ENCODE results near the gene OR4D2.

Gene OR4D2

GRCh38 chr17:58193641-58194255, 27.0 kb downstream of the OR4D2 start:
- Histone ChIP-seq H3K9me3 (replicated peaks; ENCODE audit: low read length) (no peaks in the 10 kb centered on the region), H3K4me1 (ENCODE audit: control insufficient read depth, insufficient read depth, low read length) (peaks cover 3% of the 10 kb centered on the region), H3K4me3 (ENCODE audit: low read length) (no peak overlapping the region), H3K9ac (ENCODE audit: low read depth, low read length) (no peak overlapping the region), H3K27me3 (ENCODE audit: control insufficient read depth, insufficient read depth, low read length) (peaks cover 66% of the 10 kb centered on the region), H3K4me2 (ENCODE audit: low read length) (no peak overlapping the region), H3K36me3 (ENCODE audit: insufficient read depth, low read length) (no peaks in the 10 kb centered on the region)

- no peaks in the 10 kb centered on the region for H3K4me1 ChIP-seq (ENCODE audit: control insufficient read depth, insufficient read depth, low read length)
- peaks cover 77% of the 10 kb centered on the region for H3K27me3 ChIP-seq (ENCODE audit: control insufficient read depth, insufficient read depth, low read length)
- no peaks in the 10 kb centered on the region for H3K36me3 ChIP-seq (ENCODE audit: insufficient read depth, low read length)
- no peaks in the 10 kb centered on the region for H3K9me3 ChIP-seq (replicated peaks; ENCODE audit: low read length)
- H3K9ac ChIP-seq (ENCODE audit: low read depth, low read length) = no peak overlapping the region
- no peak overlapping the region for H3K4me2 ChIP-seq (ENCODE audit: low read length)
- no peak overlapping the region for H3K4me3 ChIP-seq (ENCODE audit: low read length)
Measured at GRCh38 chr17:58195518-58196123, 28.8 kb downstream of the OR4D2 start.

GRCh38 chr17:58196610-58197009, 29.8 kb downstream of the OR4D2 start:
- no peaks in the 10 kb centered on the region for H3K9me3 ChIP-seq (replicated peaks; ENCODE audit: low read length)
- no peak overlapping the region for H3K9ac ChIP-seq (ENCODE audit: low read depth, low read length)
- no peak overlapping the region for H3K4me2 ChIP-seq (ENCODE audit: low read length)
- H3K36me3 ChIP-seq (ENCODE audit: insufficient read depth, low read length) = no peaks in the 10 kb centered on the region
- H3K27me3 ChIP-seq (ENCODE audit: control insufficient read depth, insufficient read depth, low read length) = peaks cover 71% of the 10 kb centered on the region
- no peaks in the 10 kb centered on the region for H3K4me1 ChIP-seq (ENCODE audit: control insufficient read depth, insufficient read depth, low read length)
- H3K4me3 ChIP-seq (ENCODE audit: low read length) = no peak overlapping the region

- Histone ChIP-seq H3K4me2 (ENCODE audit: low read length) (no peak overlapping the region), H3K27me3 (ENCODE audit: control insufficient read depth, insufficient read depth, low read length) (peaks cover 40% of the 10 kb centered on the region), H3K9me3 (replicated peaks; ENCODE audit: low read length) (no peaks in the 10 kb centered on the region), H3K4me1 (ENCODE audit: control insufficient read depth, insufficient read depth, low read length) (no peaks in the 10 kb centered on the region), H3K9ac (ENCODE audit: low read depth, low read length) (no peak overlapping the region), H3K36me3 (ENCODE audit: insufficient read depth, low read length) (no peaks in the 10 kb centered on the region), H3K4me3 (ENCODE audit: low read length) (no peak overlapping the region)
Measured at GRCh38 chr17:58200024-58200633, 33.3 kb downstream of the OR4D2 start.

- Histone ChIP-seq H3K27me3 (ENCODE audit: control insufficient read depth, insufficient read depth, low read length) (peaks cover 18% of the 10 kb centered on the region), H3K9me3 (replicated peaks; ENCODE audit: low read length) (no peaks in the 10 kb centered on the region), H3K36me3 (ENCODE audit: insufficient read depth, low read length) (peaks cover 10% of the 10 kb centered on the region), H3K4me2 (ENCODE audit: low read length) (no peak overlapping the region), H3K9ac (ENCODE audit: low read depth, low read length) (no peak overlapping the region), H3K4me1 (ENCODE audit: control insufficient read depth, insufficient read depth, low read length) (no peaks in the 10 kb centered on the region), H3K4me3 (ENCODE audit: low read length) (no peak overlapping the region)
Measured at GRCh38 chr17:58202859-58203258, 36.1 kb downstream of the OR4D2 start.

GRCh38 chr17:58204796-58205195, 38.0 kb downstream of the OR4D2 start:
- Histone ChIP-seq H3K36me3 (ENCODE audit: insufficient read depth, low read length) (peaks cover 13% of the 10 kb centered on the region), H3K4me3 (ENCODE audit: low read length) (no peak overlapping the region), H3K9me3 (replicated peaks; ENCODE audit: low read length) (no peaks in the 10 kb centered on the region), H3K4me2 (ENCODE audit: low read length) (no peak overlapping the region), H3K9ac (ENCODE audit: low read depth, low read length) (no peak overlapping the region), H3K4me1 (ENCODE audit: control insufficient read depth, insufficient read depth, low read length) (no peaks in the 10 kb centered on the region), H3K27me3 (ENCODE audit: control insufficient read depth, insufficient read depth, low read length) (peaks cover 7% of the 10 kb centered on the region)

- Histone ChIP-seq H3K4me1 (ENCODE audit: control insufficient read depth, insufficient read depth, low read length) (no peaks in the 10 kb centered on the region), H3K9ac (ENCODE audit: low read depth, low read length) (no peak overlapping the region), H3K36me3 (ENCODE audit: insufficient read depth, low read length) (peaks cover 19% of the 10 kb centered on the region), H3K4me3 (ENCODE audit: low read length) (no peak overlapping the region), H3K9me3 (replicated peaks; ENCODE audit: low read length) (no peaks in the 10 kb centered on the region), H3K4me2 (ENCODE audit: low read length) (no peak overlapping the region), H3K27me3 (ENCODE audit: control insufficient read depth, insufficient read depth, low read length) (no peaks in the 10 kb centered on the region)
Measured at GRCh38 chr17:58205936-58206335, 39.2 kb downstream of the OR4D2 start.

- Histone ChIP-seq H3K36me3 (ENCODE audit: insufficient read depth, low read length) (peaks cover 19% of the 10 kb centered on the region), H3K27me3 (ENCODE audit: control insufficient read depth, insufficient read depth, low read length) (no peaks in the 10 kb centered on the region), H3K9me3 (replicated peaks; ENCODE audit: low read length) (no peaks in the 10 kb centered on the region), H3K4me2 (ENCODE audit: low read length) (no peak overlapping the region), H3K4me3 (ENCODE audit: low read length) (no peak overlapping the region), H3K4me1 (ENCODE audit: control insufficient read depth, insufficient read depth, low read length) (no peaks in the 10 kb centered on the region), H3K9ac (ENCODE audit: low read depth, low read length) (no peak overlapping the region)
Measured at GRCh38 chr17:58207451-58207850, 40.7 kb downstream of the OR4D2 start.

- Histone ChIP-seq H3K4me1 (ENCODE audit: control insufficient read depth, insufficient read depth, low read length) (no peaks in the 10 kb centered on the region), H3K27me3 (ENCODE audit: control insufficient read depth, insufficient read depth, low read length) (no peaks in the 10 kb centered on the region), H3K4me3 (ENCODE audit: low read length) (no peak overlapping the region), H3K9me3 (replicated peaks; ENCODE audit: low read length) (no peaks in the 10 kb centered on the region), H3K9ac (ENCODE audit: low read depth, low read length) (no peak overlapping the region), H3K4me2 (ENCODE audit: low read length) (no peak overlapping the region), H3K36me3 (ENCODE audit: insufficient read depth, low read length) (peaks cover 19% of the 10 kb centered on the region)
Measured at GRCh38 chr17:58208344-58208743, 41.6 kb downstream of the OR4D2 start.

GRCh38 chr17:58210922-58211321, 44.1 kb downstream of the OR4D2 start:
- H3K9me3 ChIP-seq (replicated peaks; ENCODE audit: low read length) = no peaks in the 10 kb centered on the region
- H3K4me2 ChIP-seq (ENCODE audit: low read length) = no peak overlapping the region
- no peak overlapping the region for H3K4me3 ChIP-seq (ENCODE audit: low read length)
- no peaks in the 10 kb centered on the region for H3K4me1 ChIP-seq (ENCODE audit: control insufficient read depth, insufficient read depth, low read length)
- H3K9ac ChIP-seq (ENCODE audit: low read depth, low read length) = no peak overlapping the region
- peaks cover 19% of the 10 kb centered on the region for H3K36me3 ChIP-seq (ENCODE audit: insufficient read depth, low read length)
- H3K27me3 ChIP-seq (ENCODE audit: control insufficient read depth, insufficient read depth, low read length) = no peaks in the 10 kb centered on the region

GRCh38 chr17:58215685-58216084, 48.9 kb downstream of the OR4D2 start:
- Histone ChIP-seq H3K4me3 (ENCODE audit: low read length) (no peak overlapping the region), H3K27me3 (ENCODE audit: control insufficient read depth, insufficient read depth, low read length) (no peaks in the 10 kb centered on the region), H3K4me2 (ENCODE audit: low read length) (no peak overlapping the region), H3K9ac (ENCODE audit: low read depth, low read length) (no peak overlapping the region), H3K4me1 (ENCODE audit: control insufficient read depth, insufficient read depth, low read length) (peaks cover 9% of the 10 kb centered on the region), H3K9me3 (replicated peaks; ENCODE audit: low read length) (no peaks in the 10 kb centered on the region), H3K36me3 (ENCODE audit: insufficient read depth, low read length) (no peaks in the 10 kb centered on the region)

GRCh38 chr17:58217766-58218165, 51.0 kb downstream of the OR4D2 start:
- Histone ChIP-seq H3K27me3 (ENCODE audit: control insufficient read depth, insufficient read depth, low read length) (no peaks in the 10 kb centered on the region), H3K4me2 (ENCODE audit: low read length) (no peak overlapping the region), H3K36me3 (ENCODE audit: insufficient read depth, low read length) (no peaks in the 10 kb centered on the region), H3K4me3 (ENCODE audit: low read length) (no peak overlapping the region), H3K9ac (ENCODE audit: low read depth, low read length) (no peak overlapping the region), H3K4me1 (ENCODE audit: control insufficient read depth, insufficient read depth, low read length) (peaks cover 9% of the 10 kb centered on the region), H3K9me3 (replicated peaks; ENCODE audit: low read length) (no peaks in the 10 kb centered on the region)
